ENCODE data around the gene PLEKHA7.

Gene PLEKHA7

DNA sequence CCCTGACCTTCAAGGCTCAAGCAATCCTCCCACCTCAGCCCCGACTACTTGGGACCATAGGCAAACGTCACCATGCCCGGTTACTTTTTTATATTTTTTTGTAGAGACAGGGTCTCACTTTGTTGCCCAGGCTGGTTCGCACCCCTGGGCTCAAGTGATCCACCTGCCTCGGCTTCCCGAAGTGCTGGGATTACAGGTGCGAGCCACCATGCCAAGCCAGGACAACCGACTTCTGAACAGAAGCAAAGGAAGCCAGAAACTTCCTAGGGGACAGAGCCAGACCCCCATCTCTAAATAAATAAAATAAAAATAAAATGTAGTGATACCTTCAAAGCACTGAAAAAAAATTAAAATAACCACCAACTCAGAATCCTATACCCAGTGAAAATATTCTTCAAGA is 249.3 kb downstream of the PLEKHA7 start:
- no peak for DNase-seq

DNA sequence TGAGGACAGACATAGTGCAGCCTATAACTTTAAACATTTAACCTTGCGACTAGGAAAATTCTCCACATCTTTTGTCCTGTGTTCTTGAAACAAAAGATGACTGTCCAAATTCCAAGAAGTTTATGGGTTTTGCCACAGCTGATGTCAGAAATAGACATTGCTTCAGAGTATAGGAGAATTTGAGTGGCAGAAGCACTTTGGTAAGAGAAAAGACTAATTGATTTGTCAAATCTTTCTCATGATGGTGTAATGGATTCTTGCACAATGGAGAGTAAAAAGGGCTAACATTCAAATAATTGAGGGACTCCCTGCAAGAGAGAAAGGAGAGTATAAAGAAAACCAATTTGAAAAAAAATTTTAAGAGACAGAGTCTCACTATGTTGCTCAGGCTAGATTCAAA is 250.5 kb downstream of the PLEKHA7 start:
- DNase-seq = no peak

DNA sequence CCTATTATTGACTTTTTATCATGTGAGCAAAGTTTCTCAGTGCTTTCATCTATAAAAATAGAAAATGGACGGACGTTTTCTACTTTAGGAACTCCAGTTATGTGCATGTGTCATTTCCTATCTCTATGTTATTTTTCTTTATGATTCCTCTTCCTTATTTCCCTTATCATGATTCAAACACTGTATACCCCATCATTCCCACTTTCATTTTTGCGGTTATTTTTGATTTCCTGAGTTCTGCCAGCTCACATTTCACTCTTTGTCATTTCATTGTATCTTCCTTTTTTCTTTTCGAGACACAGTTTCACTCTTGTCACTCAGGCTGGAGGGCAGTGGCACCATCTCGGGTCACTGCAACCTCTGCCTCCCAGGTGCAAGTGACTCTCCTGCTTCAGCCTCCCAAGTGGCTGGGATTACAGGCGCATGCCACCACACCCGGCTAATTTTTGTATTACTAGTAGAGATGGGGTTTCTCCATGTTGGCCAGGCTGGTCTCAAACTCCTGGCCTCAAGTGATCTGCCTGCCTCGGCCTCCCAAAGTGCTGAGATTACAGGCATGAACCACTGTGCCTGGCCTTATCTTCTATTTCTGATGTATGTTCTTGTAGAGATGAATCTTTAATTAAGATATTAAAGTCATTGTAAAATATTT is 254.2 kb downstream of the PLEKHA7 start:
- DNase-seq = no peak

DNA sequence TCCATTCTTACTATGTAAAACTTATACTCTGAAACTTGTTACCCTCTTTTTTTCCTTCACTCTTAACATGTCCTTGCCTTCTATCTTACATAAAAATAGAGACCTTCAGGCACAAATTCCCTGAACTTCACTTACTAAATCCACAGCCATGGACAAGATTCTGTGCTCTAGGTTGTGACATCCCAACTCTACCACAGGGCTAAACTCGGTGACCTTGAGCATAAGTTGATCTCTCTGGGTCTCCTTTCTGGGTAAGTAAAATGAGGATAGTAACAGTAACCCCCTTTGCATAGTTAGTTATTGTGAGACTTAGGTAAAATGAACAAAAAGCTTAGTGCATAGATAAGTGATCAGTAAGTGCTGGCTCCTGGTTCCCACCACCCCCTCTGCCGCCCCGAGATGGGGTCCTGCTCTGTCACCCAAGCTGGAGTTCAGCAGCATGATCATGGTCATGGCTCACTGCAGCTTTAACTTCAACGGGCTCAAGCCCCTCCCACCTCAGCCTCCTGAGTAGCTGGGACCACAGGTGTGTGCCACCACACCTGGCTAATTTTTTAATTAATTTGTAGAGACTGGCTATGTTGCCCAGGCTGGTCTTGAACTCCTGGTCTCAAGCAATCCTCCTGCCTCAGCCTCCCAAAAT is 255.7 kb downstream of the PLEKHA7 start:
- DNase-seq = no peak

DNA sequence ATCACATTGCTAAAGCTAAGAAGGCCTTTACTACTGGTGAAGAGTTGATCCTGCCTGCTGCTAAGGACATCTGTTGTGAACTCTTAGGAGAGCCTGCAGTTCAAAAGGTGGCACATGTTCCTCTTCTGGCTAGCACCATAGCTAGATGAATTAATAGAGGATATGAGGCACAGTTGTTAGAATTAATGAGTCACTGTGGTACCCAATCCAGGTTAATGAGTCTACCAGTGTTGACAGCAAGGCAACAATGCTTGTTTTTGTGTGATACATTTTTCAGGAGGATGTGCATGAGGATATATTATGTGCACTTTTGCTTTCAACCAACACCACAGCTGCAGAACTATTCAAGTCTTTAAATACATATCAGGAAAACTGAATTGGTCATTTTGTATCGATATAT is 263.8 kb downstream of the PLEKHA7 start:
- DNase-seq = no peak

DNA sequence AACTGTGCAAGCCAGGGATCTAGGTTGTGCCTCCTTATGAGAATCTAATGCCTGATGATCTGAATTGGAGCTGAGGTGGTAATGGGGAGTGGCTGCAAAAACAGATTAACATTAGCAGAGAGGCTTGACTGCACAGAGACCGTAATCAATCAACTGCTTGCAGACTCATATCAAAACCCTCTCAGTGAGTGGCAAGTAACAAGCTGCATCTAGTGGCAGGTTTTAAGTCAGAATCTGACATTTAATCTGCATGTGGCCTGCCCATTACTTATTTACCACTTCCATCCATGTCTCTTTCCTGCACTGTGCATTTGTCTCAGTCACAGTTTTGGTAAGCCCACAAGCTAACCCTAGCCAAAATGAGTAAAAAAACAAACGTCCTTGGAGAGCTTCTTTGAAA is 264.5 kb downstream of the PLEKHA7 start:
- DNase-seq = no peak

DNA sequence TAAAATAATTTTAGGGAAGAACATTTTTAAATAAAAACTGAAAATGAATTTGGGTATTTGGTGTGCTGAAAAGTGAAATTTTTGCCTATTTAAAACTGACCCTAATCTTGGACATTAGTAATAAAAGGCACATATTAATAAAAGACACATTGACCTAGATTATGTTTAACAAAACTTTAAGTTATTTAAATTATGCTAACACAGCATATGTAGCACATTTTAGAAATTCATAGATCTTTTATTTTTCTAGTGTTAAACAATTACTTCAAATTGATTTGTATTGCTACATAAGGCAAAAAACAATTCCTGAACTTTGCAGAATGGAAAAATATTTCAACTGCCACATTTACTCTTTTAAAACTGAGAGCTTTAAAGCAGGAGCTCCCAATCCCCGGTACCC is 265.1 kb downstream of the PLEKHA7 start:
- DNase-seq = no peak

DNA sequence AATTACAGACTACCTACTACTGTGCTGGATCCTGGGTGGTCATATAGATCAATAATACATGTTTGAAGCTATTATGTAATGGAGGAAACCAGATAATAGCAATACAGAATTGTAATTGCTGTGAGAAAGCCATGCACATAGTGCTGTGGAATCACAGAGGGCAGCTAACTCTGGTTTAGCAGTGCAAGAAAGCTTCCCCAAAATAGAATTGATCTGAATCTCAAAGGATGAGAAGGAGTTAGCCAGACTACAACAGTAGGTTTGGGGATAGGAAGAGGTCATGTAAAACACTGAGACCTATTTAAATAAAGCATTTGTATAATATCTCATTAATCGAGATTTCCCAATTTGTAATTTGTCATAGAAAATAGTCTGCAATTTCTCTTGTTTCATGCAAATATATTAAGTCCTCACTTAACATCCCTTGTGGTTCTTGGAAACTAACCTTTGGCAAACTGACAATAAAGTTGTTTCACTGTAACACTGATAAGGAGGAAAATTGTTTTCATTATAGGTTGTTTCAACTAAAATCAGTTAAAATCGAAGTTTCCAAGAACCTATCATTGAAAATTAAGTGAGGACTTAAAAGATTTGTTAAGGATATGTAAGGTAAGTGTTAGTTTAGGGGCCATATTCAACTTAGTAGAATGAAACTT is 268.1 kb downstream of the PLEKHA7 start:
- DNase-seq = no peak

DNA sequence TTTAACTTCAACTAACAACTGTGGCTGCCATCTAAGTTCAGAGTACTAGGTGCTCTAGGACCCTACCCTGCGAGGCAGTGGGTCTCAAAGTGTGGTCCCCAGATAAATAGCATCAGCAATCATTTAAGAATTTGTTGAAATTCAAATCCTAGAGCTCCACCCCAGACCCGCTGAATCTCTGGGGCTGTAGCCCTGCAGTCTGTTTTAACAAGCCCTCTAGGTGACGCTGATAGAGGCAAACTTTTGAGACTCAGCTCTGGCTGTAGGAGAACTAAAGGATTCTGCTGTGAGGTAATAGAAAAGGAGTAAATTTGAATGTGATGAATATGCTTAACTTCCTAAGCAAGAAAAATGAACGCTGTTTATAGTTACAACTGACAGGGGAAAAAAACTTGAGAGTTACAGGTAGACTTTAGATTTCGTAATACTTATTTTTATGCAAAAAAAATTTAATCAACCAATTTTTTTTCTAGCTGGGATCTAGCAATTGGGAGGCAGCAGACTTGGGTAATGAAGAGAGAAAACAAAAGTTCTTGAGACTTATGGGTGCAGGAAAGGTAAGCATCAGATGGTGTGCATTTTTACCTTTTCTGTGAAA is 270.0 kb downstream of the PLEKHA7 start:
- no peak for DNase-seq

DNA sequence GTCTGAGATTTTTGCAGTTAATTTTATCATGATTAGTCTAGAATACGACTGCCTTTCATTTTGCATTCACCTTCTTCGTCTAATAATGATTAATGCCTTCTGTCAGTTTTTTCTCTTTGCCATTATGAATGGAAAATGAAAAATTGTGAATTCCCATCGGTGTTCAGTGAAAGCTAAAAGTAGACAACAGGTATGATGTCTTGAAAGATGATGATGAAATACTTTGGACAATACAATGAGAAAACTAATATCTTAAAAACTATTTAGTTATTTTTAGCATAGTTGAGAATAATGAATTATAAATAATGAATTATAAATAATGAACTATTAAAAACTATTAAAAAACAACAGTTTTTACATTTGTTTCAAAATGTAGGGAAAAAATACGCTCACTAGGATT is 270.7 kb downstream of the PLEKHA7 start:
- DNase-seq = no peak

DNA sequence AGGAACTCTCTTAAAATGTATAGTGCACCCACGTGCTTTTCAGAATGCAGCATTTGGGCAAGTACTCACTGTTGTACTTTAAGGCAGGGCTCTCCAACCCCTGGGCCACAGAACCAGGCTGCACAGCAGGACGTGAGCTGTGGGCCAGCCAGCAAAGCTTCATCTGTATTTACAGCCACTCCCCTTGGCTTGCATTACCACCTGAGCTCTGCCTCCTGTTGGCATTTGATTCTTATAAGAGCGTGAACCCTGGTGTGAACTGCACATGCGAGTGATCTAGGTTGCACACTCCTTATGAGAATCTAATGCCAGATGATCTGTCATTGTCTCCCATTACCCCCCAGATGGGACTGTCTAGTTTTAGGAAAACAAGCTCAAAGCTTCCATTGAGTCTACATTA is 272.7 kb downstream of the PLEKHA7 start:
- no peak for DNase-seq

DNA sequence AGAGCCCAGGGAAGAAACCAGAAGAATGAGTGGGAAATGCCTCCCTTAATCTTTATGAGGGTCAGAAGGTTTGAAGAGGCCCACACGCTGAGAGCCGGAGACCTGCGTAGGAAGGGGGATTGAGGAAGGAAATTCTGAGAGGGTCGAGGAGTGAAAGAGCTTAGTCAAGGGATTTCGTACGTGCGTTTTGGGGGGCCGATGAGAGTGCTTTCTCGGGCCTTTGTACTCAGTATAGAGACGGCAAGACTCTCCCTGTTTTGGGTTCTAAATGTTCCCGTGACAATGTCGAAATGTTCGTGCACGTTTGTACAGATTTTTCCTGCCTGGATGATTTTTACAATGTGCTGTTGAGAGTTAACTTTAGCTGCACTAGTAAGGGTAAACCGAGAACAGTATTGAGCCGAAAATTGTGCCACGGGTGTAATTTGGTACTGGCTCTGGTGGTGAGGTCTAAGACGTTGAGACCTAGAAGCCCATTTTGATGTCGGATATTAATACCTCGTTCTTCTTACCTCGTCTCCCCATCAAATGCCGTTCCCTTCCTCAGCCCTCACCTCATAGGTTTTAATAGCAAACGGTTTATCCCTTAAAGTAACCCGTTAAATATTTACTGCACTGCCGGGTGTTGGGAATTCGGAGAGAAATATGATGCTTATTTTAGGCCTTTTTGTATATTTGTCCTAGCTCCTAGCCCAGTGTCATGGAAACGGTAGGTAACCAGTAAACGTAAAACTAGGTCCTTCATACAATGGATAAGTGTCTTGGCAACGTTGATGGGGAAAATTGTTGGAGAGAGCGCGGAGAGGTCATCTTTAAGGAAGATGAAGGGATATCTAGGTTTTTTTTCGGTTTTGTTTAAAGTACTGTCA is 275.0 kb downstream of the PLEKHA7 start:
- DNase-seq = no peak

DNA sequence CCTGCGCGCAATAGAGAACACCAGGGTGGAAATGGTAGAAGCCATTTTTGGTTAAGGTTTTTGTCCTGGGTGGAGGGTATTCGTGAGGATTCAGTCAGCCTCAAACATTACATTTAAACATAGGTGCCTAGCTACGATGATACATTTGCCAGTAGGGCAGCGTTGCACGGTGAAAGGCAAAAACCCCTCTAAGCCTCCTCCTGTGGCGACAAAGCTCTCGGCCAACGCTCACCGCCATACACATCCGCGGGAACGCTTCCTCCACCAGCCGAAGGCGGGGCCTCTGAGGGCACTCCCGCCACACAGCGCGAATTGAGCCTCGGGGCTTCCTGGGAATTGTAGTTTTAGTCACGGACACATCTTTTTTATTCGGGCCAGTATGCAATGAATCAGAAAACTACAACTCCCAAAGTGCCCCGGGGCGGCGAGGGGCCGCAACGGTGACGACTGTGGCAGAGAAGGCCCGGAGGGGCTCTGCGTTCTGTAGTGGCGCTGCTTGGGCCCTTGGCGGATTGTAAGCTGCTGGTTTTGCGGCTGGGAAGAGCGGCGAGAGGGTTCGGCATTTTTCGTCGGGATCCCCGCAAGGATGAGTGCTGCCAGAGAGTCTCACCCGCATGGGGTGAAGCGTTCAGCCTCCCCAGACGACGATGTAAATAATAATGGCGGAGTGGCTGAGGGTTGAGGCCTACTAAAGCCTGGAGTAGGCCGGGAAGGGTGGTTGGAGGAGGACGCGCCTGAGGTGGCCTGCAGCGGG is 275.8 kb downstream of the PLEKHA7 start, which contains the start of gene C11orf58:
TSS of gene C11orf58 (plus strand) at position 455 of the 754 bp plus-strand sequence. CDS start at position 587, 132 bp downstream.
- peak; percentile 92 to 94 for DNase-seq

DNA sequence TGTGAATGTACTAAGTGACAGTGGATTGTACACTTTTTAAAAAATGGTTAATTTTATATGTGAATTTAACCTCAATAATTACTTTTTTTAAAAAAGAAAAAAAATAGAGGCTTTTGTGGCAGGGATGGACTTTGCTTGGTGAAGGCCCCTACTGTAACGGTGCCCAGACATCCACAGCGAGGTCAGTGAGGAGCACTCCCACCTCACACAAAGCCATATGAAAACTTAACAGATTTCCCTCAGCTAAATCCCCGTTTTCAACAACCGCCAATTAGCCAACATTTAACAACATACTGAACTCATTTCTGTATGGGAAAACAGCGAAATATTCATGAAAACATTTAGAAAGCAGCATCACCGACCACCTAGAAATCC is 276.4 kb downstream of the PLEKHA7 start:
- DNase-seq = no peak
